Gastrocnemius medialis (tissue), 4 donors: ENCODE data around the gene COL9A1. TPM values are rescaled to one million over a fixed set of nuclear protein-coding genes. Genes with fewer than 3 reads are reported as not detected.

Experiments
- ATAC-seq, 2 donors: fragments of 150-250 bp; one replicate each; pipeline ENCODE4 v1.9.1; 2016
- DNase-seq, 2 donors: peaks; one replicate each; pipeline ENCODE4 v3.0.0-alpha.2; 2019
- H3K27ac ChIP-seq, 4 donors: fragments of 200-600 bp; sonication (generic); 1 replicate in 1 of 4; 2 replicates in 3 of 4; pipeline ENCODE4 v1.5.1; 2016 to 2018; ENCODE audit warnings: mild to moderate bottlenecking in 2 of 4, moderate library complexity in 1 of 4
- H3K27me3 ChIP-seq, 3 donors: fragments of 200-600 bp; sonication (generic) in 2 of 3; 1 replicate in 1 of 3; 2 replicates in 2 of 3; pipeline versions ENCODE4 v1.5.1 to v1.6.0; 2016 to 2019; ENCODE audit warnings: mild to moderate bottlenecking in 1 of 3, moderate library complexity in 1 of 3
- H3K36me3 ChIP-seq, 2 donors: fragments of 200-600 bp; sonication (generic) in 1 of 2; one replicate each; pipeline ENCODE4 v1.5.1; 2017 to 2018
- H3K4me1 ChIP-seq, 2 donors: fragments of 200-600 bp; sonication (generic) in 1 of 2; one replicate each; pipeline ENCODE4 v1.5.1; 2016 to 2017; ENCODE audit warnings: mild to moderate bottlenecking in 2 of 2
- H3K4me3 ChIP-seq, 4 donors: fragments of 200-600 bp; sonication (generic) in 3 of 4; 1 replicate in 1 of 4; 2 replicates in 3 of 4; pipeline ENCODE4 v1.5.1; 2016 to 2019; ENCODE audit warnings: mild to moderate bottlenecking in 2 of 4
- H3K9me3 ChIP-seq, 3 donors: fragments of 200-600 bp; sonication (generic) in 2 of 3; 1 replicate in 1 of 3; 2 replicates in 2 of 3; pipeline ENCODE4 v1.5.1; 2016 to 2019
- CTCF ChIP-seq, 5 experiments: fragments of 450-650 bp in 3 of 5; fragments of 200-600 bp in 2 of 5; sonication (generic) in 2 of 5; IDR thresholded peaks in 4 of 5; conservative IDR thresholded peaks in 1 of 5; 1 replicate in 4 of 5; 2 replicates in 1 of 5; pipeline ENCODE4 v1.5.1; 2016 to 2019; ENCODE audit warnings: antibody characterized with exemption in 5 of 5, mild to moderate bottlenecking in 3 of 5, moderate library complexity in 3 of 5
- POLR2A ChIP-seq, 2 donors: fragments of 450-650 bp; IDR thresholded peaks; one replicate each; pipeline ENCODE4 v1.6.1; 2017; ENCODE audit warnings: antibody characterized with exemption in 2 of 2, mild to moderate bottlenecking in 2 of 2, moderate library complexity in 2 of 2
- in situ Hi-C, 4 donors: fragments of 200-750 bp; cut with MboI; loops; one replicate each; pipeline versions ENCODE4 v1.15.0 to v1.8.0; 2017; ENCODE audit warnings: low sequenced_read_pairs in 4 of 4
- intact Hi-C: fragments of 100-400 bp; cut with DNase I; formaldehyde crosslinking; loops from one replicate; pipeline ENCODE4 v1.15.1; 2023; ENCODE audit warnings: low total_unique reads
- total RNA-seq, 4 donors: library from RNA; depleted of rRNA; stranded (reverse); fragments of >200 nt; gene quantifications; one replicate each; pipeline versions ENCODE4 v1.1.0 to v1.2.3, GENCODE V29; 2016

Gene COL9A1
- total RNA-seq, 4 donors from 2014 or later, result not detected

DNA sequence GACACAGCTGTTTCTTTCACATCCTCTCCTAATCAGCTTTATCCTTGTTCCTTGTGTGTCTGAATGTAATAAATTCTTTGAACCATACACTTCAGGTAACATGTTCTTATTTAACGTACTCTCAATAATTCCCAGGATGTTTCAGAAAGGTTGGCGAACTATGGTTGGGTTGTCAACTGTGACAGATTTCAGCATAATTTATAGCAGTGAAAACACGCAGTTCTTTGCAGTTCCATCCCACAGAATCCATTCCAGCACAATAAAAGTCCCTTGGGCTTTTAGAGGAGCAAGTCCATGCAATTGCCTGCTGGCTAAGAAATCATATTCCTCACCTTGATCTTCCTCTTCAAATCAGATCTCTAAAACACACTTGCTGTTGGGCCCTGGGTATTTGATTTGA is 119.3 kb downstream of the COL9A1 start:
- no peak for TF ChIP-seq CTCF (IDR thresholded peaks at IDR 0.05 in 4 of 5, conservative IDR thresholded peaks at IDR 0.05 in 1 of 5)
- TF ChIP-seq POLR2A (IDR thresholded peaks at IDR 0.05), result no peak
- intact Hi-C loops (no loop called here), in situ Hi-C loops (no loop called here)
- no peak overlapping the region for H3K27ac ChIP-seq
- H3K27me3 ChIP-seq, result no peaks in the 10 kb centered on the region
- H3K36me3 ChIP-seq, result no peaks in the 10 kb centered on the region
- DNase-seq (no peak), ATAC-seq (no peak)
- no peak overlapping the region for H3K4me3 ChIP-seq
- no peaks in the 10 kb centered on the region for H3K9me3 ChIP-seq
- no peaks in the 10 kb centered on the region for H3K4me1 ChIP-seq

GRCh38 chr6:70180901-70181599 is 121.8 kb downstream of the COL9A1 start:
- Histone ChIP-seq H3K27ac (no peak overlapping the region), H3K4me1 (no peaks in the 10 kb centered on the region), H3K27me3 (no peaks in the 10 kb centered on the region), H3K4me3 (no peak overlapping the region), H3K36me3 (no peaks in the 10 kb centered on the region), H3K9me3 (no peaks in the 10 kb centered on the region)
- in situ Hi-C loops, result no loop called here
- ATAC-seq (no peak), DNase-seq (no peak)
- TF ChIP-seq POLR2A (IDR thresholded peaks at IDR 0.05) (no peak), CTCF (IDR thresholded peaks at IDR 0.05 in 4 of 5, conservative IDR thresholded peaks at IDR 0.05 in 1 of 5) (no peak)
- intact Hi-C loops, result no loop called here

DNA sequence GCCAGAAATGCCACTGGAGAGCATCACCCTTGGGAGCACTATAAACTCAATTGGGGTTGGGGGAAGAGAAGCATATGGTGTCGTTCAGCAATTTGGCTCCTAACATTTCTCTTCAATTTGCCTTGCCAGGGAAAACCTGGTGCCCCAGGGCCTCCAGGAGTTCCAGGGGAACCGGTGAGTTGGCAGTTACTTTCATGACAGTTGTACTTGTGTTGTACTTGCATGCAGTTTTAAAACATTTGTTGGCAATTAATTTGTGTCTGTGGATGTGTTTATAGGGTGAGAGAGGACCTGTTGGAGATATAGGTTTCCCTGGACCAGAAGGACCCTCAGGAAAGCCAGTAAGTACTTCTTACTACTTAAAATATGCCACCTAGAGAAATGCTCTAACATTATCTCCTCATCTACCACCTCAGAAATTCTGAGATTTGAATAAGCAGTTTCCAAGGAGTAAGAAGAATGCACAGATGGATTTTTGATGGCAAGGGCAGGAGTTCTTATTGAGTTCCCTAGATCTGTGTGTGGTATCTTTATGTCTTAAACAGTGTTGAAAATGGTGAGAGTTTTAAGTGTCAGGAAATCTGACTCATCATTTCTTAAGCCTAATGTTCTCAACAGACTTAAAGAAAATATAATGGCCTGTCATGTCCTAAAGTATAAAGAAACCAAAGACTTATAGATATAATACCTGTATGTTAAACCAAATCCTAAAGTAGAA is 122.5 kb downstream of the COL9A1 start:
- H3K27me3 ChIP-seq, result no peaks in the 10 kb centered on the region
- no peak for DNase-seq
- in situ Hi-C loops, result no loop called here
- TF ChIP-seq POLR2A (IDR thresholded peaks at IDR 0.05) (no peak), CTCF (IDR thresholded peaks at IDR 0.05 in 4 of 5, conservative IDR thresholded peaks at IDR 0.05 in 1 of 5) (no peak)
- H3K4me3 ChIP-seq, result no peak overlapping the region
- intact Hi-C loops, result no loop called here
- no peak overlapping the region for H3K27ac ChIP-seq
- H3K9me3 ChIP-seq, result no peaks in the 10 kb centered on the region
- no peaks in the 10 kb centered on the region for H3K36me3 ChIP-seq
- H3K4me1 ChIP-seq, result no peaks in the 10 kb centered on the region
- no peak for ATAC-seq

DNA sequence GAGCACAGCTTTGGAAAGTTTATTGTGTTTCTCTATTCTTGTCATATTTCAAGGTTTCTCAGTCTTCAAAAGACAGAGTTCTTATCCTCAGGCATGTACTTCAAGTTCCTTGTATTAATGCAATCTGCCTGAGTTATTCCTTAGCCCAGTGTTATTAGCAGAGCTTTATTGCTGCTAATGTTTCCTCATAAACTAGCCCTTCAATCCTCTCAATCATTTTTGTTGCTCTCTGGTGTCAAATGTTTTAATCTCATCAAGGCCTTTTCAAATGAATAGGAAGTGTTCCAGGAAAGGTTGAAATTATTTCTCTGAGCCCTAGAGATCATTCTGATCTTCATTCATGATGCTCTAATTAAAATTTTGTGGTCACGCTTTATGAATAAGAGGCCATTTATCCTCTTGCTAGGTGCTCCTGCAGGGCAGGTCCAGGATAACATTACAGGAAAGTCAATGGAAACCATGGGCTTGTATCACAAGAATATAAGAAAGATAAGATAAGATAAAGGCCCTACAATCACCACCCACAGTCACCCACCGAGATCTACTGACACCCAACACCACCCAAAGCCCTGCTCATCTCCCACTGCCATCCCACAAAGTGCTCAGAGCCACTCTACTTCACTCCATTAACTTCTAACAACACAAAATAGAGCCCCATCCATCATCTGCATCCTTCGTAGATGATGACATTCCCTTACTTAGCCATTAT is 125.9 kb downstream of the COL9A1 start:
- no peak for TF ChIP-seq CTCF (IDR thresholded peaks at IDR 0.05 in 4 of 5, conservative IDR thresholded peaks at IDR 0.05 in 1 of 5)
- no peak for TF ChIP-seq POLR2A (IDR thresholded peaks at IDR 0.05)
- Histone ChIP-seq H3K4me3 (no peak overlapping the region), H3K9me3 (no peaks in the 10 kb centered on the region), H3K36me3 (no peaks in the 10 kb centered on the region), H3K27ac (no peak overlapping the region), H3K27me3 (no peaks in the 10 kb centered on the region), H3K4me1 (no peaks in the 10 kb centered on the region)
- in situ Hi-C loops, result no loop called here
- DNase-seq (no peak), ATAC-seq (no peak)
- intact Hi-C loops, result no loop called here
